Measurements from ENCODE around the gene PKN3.
"Not testable (repeated sequence)": the region's sequence is repeated elsewhere in the genome, so short reads cannot be mapped to it uniquely, and the experiment has no call there.

The PKN3 gene

DNA sequence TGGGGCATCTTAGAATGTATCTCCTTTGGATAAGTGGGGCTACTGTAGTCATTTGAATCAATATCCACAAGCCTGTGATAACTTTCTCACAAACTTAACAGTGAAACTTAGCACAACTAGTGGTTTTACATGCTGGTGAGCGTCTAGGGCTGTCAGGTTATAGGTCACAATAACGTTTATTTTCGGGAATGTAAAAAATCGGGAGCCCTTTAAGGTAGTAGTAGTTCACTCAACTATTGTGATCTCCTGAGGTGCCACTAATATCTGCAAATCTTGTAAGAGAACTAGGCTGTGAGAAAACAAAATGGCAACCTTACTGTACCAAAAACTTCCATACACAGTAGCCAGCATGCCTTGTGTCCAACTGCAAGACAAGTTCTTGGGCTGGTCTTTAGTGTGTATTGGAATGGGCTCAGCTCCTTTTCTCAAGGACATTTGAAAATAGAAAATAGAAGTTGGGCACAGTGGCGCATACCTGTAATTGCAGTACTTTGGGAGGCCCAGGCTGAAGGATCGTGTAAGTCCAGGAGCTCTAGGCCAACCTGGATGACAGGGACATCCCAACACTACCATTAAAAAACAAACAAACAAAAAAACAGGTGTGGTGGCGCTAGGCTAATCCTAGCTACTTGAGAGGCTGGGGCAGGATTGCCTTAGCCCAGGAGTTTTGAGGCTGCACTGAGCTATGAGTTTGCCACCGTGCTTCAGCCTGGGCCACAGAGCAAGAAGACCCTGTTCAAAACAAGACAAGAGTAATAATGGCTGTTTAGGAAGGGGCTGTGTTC lies 5.2 kb upstream of the PKN3 start:
- Histone ChIP-seq H3K4me3 (ENCODE audit: severe bottlenecking) (no peak overlapping the region), H3K4me1 (ENCODE audit: insufficient read depth, poor library complexity, severe bottlenecking) (no peaks in the 10 kb centered on the region), H3K27me3 (ENCODE audit: insufficient read depth, poor library complexity, severe bottlenecking) (no peaks in the 10 kb centered on the region), H3K27ac (ENCODE audit: poor library complexity, severe bottlenecking) (no peak overlapping the region), H3K36me3 (ENCODE audit: low read depth) (peaks cover 44% of the 10 kb centered on the region), H3K9me3 (ENCODE audit: severe bottlenecking) (no peaks in the 10 kb centered on the region)
- no peak; the same call in 2 of the 3 replicates for ATAC-seq (ENCODE audit: low read depth)
- no peak for DNase-seq (ENCODE audit: low spot score)
- no peak for TF ChIP-seq CTCF (IDR thresholded peaks at IDR 0.05; ENCODE audit: poor library complexity, severe bottlenecking)

GRCh38 chr9:128699096-128699795 lies 3.1 kb upstream of the PKN3 start:
- peaks cover 23% of the 10 kb centered on the region for H3K36me3 ChIP-seq (ENCODE audit: low read depth)
- H3K4me1 ChIP-seq (ENCODE audit: insufficient read depth, poor library complexity, severe bottlenecking); DNase-seq (ENCODE audit: low spot score); H3K27ac ChIP-seq (ENCODE audit: poor library complexity, severe bottlenecking); H3K27me3 ChIP-seq (ENCODE audit: insufficient read depth, poor library complexity, severe bottlenecking); H3K9me3 ChIP-seq (ENCODE audit: severe bottlenecking); H3K4me3 ChIP-seq (ENCODE audit: severe bottlenecking); ATAC-seq (ENCODE audit: low read depth): not testable (repeated sequence)

DNA sequence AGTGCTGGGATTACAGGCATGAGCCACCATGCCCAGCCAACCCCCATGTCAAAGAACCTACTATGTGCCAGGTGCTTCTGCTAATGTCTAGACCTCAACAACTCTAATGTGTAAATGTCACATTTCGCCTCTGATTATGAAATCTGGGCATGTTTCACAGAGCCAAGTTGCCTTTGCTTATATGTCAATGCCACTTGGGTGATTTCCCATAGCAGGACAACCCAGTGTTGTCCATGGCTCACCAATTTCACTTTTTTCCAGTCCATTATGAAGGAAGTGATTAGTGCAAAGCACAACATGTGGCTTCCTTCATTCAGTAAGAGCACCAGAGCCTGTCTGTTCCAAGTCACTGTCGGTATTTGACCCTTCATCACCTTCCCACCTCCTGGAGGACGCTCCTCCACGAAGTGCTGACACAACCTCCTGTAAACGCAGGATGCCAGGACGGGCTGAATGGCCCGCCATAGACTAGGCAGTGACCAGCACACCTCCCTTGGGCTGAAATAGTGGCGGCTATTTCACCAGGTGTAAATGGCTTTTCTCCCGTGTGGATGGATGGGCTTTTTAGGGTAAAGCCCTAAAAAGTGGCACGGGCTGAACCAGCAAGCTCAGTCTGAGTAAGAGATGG lies 962 bp upstream of the PKN3 start:
- Histone ChIP-seq H3K27ac (ENCODE audit: poor library complexity, severe bottlenecking) (no peak overlapping the region), H3K4me3 (ENCODE audit: severe bottlenecking) (no peak overlapping the region), H3K9me3 (ENCODE audit: severe bottlenecking) (no peaks in the 10 kb centered on the region), H3K36me3 (ENCODE audit: low read depth) (peaks cover 7% of the 10 kb centered on the region), H3K27me3 (ENCODE audit: insufficient read depth, poor library complexity, severe bottlenecking) (no peaks in the 10 kb centered on the region), H3K4me1 (ENCODE audit: insufficient read depth, poor library complexity, severe bottlenecking) (no peaks in the 10 kb centered on the region)
- no peak for ATAC-seq (ENCODE audit: low read depth)
- DNase-seq (ENCODE audit: low spot score), result no peak
- no peak for TF ChIP-seq CTCF (IDR thresholded peaks at IDR 0.05; ENCODE audit: poor library complexity, severe bottlenecking)

GRCh38 chr9:128702949-128703615 lies 779 bp downstream of the PKN3 start:
- ATAC-seq (ENCODE audit: low read depth) (peak; percentile 8; the same call in 2 of the 3 replicates), DNase-seq (ENCODE audit: low spot score) (no peak)
- H3K27me3 ChIP-seq (ENCODE audit: insufficient read depth, poor library complexity, severe bottlenecking), result no peaks in the 10 kb centered on the region
- H3K9me3 ChIP-seq (ENCODE audit: severe bottlenecking), result no peaks in the 10 kb centered on the region
- peak; percentile 41 for TF ChIP-seq CTCF (IDR thresholded peaks at IDR 0.05; ENCODE audit: poor library complexity, severe bottlenecking)
- H3K36me3 ChIP-seq (ENCODE audit: low read depth), result 0 out of 2 replicates have a peak, but pooled peaks cover 4% of the 10 kb centered on the region
- H3K27ac ChIP-seq (ENCODE audit: poor library complexity, severe bottlenecking), result peak overlapping the region; percentile 53
- no peaks in the 10 kb centered on the region for H3K4me1 ChIP-seq (ENCODE audit: insufficient read depth, poor library complexity, severe bottlenecking)
- H3K4me3 ChIP-seq (ENCODE audit: severe bottlenecking), result peak overlapping the region; percentile 58
